ENCODE data around the gene ZNF263.

ZNF263 gene

GRCh38 chr16:3328643-3329042 lies 45.4 kb downstream of the ZNF263 start:
- no peak for DNase-seq

Measured in NCI-H1436 treated with DMSO at 0.1 percent for 48 hours (cell line).